Measurements from ENCODE around the gene CACNA1B.
"Not testable (repeated sequence)": the region's sequence is repeated elsewhere in the genome, so short reads cannot be mapped to it uniquely, and the experiment has no call there.

The CACNA1B gene

GRCh38 chr9:137988701-137989100, 111.1 kb downstream of the CACNA1B start:
- DNase-seq: no peak

- no peak for DNase-seq
Observed at GRCh38 chr9:137989156-137989555, 111.6 kb downstream of the CACNA1B start.

- DNase-seq: no peak
Observed at GRCh38 chr9:137989999-137990715, 112.6 kb downstream of the CACNA1B start.

- no peak for DNase-seq
Observed at GRCh38 chr9:138003485-138004190, 126.1 kb downstream of the CACNA1B start.

- no peak for DNase-seq
Observed at GRCh38 chr9:138006576-138007233, 129.1 kb downstream of the CACNA1B start.

- DNase-seq: no peak
Observed at GRCh38 chr9:138007566-138007917, 130.0 kb downstream of the CACNA1B start.

- DNase-seq: no peak
Observed at GRCh38 chr9:138007918-138008841, 130.6 kb downstream of the CACNA1B start.

GRCh38 chr9:138009016-138009802, 131.6 kb downstream of the CACNA1B start:
- DNase-seq: no peak

GRCh38 chr9:138009803-138010690, 132.5 kb downstream of the CACNA1B start:
- no peak for DNase-seq

GRCh38 chr9:138010861-138011260, 133.3 kb downstream of the CACNA1B start:
- no peak for DNase-seq

- DNase-seq: no peak
Observed at GRCh38 chr9:138011951-138012500, 134.4 kb downstream of the CACNA1B start.

- no peak for DNase-seq
Observed at GRCh38 chr9:138013273-138013672, 135.7 kb downstream of the CACNA1B start.

GRCh38 chr9:138013836-138014562, 136.4 kb downstream of the CACNA1B start:
- no peak for DNase-seq

- no peak for DNase-seq
Observed at GRCh38 chr9:138014563-138014945, 137.0 kb downstream of the CACNA1B start.

- DNase-seq: no peak
Observed at GRCh38 chr9:138015021-138015829, 137.6 kb downstream of the CACNA1B start.

GRCh38 chr9:138016406-138017187, 139.0 kb downstream of the CACNA1B start:
- DNase-seq: no peak

- no peak for DNase-seq
Observed at GRCh38 chr9:138017200-138017599, 139.6 kb downstream of the CACNA1B start.

- DNase-seq: not testable (repeated sequence)
Observed at GRCh38 chr9:138019514-138019913, 141.9 kb downstream of the CACNA1B start.

Measured in inflammatory macrophage treated with lipopolysaccharide for 4 hours (primary cell).